AG04449 (cell line): Measurements from ENCODE around the gene TMEM52.

Experiments used
- CTCF ChIA-PET: fragments of 350-600 bp; formaldehyde crosslinking; extraction: SDS; loops from one replicate; lab custom pipeline; 2021; ENCODE audit warnings: antibody characterized with exemption; lab: Yijun Ruan, JAX
- POLR2A ChIA-PET: fragments of 400-600, 350-600 bp; formaldehyde crosslinking; extraction: SDS; loops from one replicate; lab custom pipeline; 2020; ENCODE audit warnings: antibody characterized with exemption, inconsistent platforms; lab: Yijun Ruan, JAX
- DNase-seq: peaks from one replicate; pipeline ENCODE4 v3.0.0-alpha.2; 2010; ENCODE audit warnings: low read depth, low spot score
- H3K4me3 ChIP-seq: 2 replicates; pipeline ENCODE4 v1.5.1; 2011; ENCODE audit warnings: low read depth, mild to moderate bottlenecking, control low read depth, low read length
- CTCF ChIP-seq: IDR thresholded peaks from one replicate; pipeline ENCODE4 v1.5.1; 2011; ENCODE audit warnings: mild to moderate bottlenecking, moderate library complexity, low read length, control low read depth, inconsistent platforms; ENCODE audit not compliant: insufficient read depth; ENCODE audit errors: missing control alignments

TMEM52 gene

GRCh38 chr1:1929102-1929638, 10.1 kb upstream of the TMEM52 start:
- no peak for TF ChIP-seq CTCF
- POLR2A ChIA-PET = no interaction called here

DNA sequence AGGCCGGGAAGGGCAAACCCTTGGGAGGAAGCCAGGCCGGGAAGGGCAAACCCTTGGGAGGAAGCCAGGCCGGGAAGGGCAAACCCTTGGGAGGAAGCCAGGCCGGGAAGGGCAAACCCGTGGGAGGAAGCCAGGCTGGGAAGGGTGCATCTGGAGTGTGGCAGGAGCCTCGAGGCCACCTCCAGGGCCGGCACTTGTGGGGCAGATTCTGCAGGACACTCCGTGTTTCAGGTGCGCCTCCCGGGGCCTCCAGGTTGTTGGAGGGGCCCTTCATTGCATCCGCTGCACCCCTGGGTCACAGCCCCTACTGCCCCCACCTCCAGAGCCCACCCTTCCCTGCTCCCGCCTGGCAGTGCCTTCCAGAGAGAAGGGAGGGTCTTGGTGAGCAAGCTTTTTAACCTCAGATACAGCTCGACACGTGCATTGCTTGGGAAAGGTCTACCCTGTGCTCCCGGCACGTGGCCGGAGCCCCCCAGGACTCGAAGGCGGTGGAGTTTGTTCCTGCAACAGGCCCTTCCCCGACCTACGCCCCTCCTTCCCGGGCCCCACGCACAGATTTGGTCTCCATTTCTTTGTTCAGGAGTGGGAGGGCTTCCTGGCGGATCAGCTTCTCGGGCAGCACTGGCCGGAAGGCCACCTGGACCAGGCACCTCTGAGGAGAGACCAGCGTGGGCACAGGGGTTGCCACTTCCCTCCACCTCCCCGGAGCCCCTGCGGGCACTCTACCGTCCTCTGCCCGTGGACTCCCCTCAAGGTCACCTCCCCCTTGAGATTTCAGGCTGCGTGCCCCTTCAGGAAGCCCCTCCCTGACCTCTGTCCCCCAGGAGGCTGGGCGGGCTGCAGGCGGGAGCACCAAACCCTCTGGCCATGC, 9.4 kb upstream of the TMEM52 start:
- no peak for DNase-seq
- ChIA-PET CTCF (interaction anchor here (1.3 kb wide), 1 partner anchor 116 kb away, joined by 3 read pairs; no protein-coding TSS in a partner anchor), POLR2A (no interaction called here)
- TF ChIP-seq CTCF = no peak
- no peak overlapping the region for H3K4me3 ChIP-seq

More at GRCh38 chr1:1929102-1929638, 10.1 kb upstream of the TMEM52 start:
- CTCF ChIA-PET = interaction anchor here (1.3 kb wide), 2 partner anchors 15 to 116 kb away, joined by 3 to 4 read pairs; no protein-coding TSS in a partner anchor
- no peak overlapping the region for H3K4me3 ChIP-seq
- DNase-seq = no peak

GRCh38 chr1:1927751-1928150, 8.7 kb upstream of the TMEM52 start:
- POLR2A ChIA-PET = no interaction called here
- DNase-seq = no peak
- CTCF ChIA-PET = no interaction called here
- no peak overlapping the region for H3K4me3 ChIP-seq
- no peak for TF ChIP-seq CTCF

GRCh38 chr1:1926886-1927660, 8.0 kb upstream of the TMEM52 start:
- DNase-seq = no peak
- ChIA-PET POLR2A (no interaction called here), CTCF (no interaction called here)
- H3K4me3 ChIP-seq = no peak overlapping the region
- no peak for TF ChIP-seq CTCF

GRCh38 chr1:1926346-1926811, 7.3 kb upstream of the TMEM52 start:
- CTCF ChIA-PET = no interaction called here
- no peak for TF ChIP-seq CTCF
- no peak for DNase-seq
- H3K4me3 ChIP-seq = no peak overlapping the region
- POLR2A ChIA-PET = no interaction called here
